ENCODE data around the gene CROCC2. TPM values are rescaled to one million over a fixed set of nuclear protein-coding genes. Genes with fewer than 3 reads are reported as not detected.

Gene CROCC2
- polyA plus RNA-seq, 1 donor, result 0.10 TPM

DNA sequence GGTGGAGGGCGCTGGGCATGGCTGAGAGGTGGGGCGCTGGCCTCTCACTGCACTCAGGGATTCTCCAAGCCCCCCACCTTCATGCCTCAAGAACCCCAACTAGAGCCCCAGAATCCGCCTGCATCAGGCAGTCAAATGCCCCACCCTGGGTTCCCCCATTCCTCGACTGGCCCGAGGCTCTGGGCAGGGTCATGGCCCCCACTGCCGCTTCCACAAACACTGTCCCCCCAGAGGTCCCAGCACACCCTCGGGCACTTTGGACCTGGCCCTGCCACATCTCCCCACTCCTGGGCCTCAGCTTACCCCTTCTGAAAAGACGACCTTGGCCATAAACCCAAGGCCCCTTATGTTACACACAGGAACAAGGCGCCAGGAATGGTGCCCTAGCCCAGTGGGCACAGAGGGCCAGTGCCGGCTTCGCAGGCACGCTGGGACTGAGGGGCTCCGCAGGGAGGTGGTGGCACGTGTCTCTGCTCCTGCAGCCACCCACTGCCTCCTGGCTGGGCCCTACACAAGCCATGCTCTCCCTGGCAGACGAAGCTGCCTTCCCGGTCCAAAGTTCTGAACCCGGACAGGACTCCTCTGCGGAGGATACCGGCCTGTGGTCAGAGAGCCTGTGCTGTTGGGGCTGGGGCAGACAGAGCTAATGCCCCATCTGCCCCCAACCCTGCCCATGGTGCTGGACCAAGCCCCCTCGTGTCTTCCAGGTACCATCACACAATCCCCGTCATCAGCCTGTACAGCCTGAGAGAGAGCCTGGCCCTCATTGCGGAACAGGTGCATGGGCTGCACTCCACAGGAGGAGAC lies 30.7 kb upstream of the CROCC2 start:
- DNase-seq, result no peak

DNA sequence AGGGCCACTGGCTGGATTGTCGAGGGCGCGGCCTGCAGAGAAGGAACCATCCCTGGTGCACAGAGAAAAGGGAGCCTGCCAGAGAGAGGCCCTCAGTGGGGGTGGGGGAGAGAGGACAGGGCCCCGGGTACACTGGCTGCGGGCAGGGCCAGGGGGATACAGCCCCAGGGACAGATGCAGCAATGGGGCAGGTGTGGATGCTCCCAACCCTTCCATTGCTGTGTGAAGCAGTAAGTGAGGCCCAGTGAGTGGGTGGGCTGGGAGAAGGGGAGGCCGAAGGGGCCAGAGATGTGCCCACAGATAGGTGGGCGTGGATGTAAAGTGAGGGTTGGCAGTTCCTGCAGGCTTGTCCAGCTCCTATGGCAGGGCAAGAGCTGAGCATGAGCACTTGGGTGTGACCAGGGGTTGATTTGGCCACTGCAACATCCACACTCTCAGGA lies 30.1 kb upstream of the CROCC2 start:
- no peak for DNase-seq

DNA sequence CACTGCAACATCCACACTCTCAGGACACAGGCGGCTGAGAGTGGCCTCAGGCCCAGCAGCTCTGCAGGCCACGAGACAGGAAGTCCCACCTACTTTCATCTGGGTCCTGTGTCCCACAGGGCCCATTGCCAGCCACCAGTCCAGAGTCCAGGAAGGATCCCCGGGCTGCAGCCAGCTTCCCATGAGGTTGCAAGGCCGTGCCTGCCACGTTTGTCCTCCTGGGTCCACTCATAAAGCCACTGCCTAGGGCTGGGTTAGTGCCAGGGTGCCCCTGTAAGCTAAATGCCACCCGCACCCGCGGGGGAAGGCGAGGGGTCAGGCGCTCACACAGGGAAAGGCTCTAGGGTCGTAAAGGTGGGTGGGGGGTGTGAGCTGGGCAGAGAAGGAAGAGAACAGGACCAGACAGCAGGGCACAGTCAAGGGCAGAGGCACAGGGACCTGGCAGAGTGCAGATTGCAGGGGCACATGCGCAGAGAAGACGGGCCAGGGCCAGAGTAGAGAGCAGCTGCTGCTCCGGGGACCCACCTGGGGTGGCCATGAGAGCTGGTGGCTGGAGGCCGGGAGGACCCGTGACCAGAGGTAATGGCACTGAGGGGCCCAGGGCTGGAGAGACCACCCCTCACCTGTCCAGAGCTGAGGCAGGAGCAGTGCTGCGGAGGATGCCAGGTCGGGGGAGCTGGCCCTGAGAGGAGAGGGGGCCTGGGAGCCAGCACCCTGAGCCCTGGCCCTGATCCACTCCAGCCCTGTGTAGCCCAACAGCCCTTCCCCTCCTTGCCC lies 29.5 kb upstream of the CROCC2 start:
- no peak for DNase-seq

DNA sequence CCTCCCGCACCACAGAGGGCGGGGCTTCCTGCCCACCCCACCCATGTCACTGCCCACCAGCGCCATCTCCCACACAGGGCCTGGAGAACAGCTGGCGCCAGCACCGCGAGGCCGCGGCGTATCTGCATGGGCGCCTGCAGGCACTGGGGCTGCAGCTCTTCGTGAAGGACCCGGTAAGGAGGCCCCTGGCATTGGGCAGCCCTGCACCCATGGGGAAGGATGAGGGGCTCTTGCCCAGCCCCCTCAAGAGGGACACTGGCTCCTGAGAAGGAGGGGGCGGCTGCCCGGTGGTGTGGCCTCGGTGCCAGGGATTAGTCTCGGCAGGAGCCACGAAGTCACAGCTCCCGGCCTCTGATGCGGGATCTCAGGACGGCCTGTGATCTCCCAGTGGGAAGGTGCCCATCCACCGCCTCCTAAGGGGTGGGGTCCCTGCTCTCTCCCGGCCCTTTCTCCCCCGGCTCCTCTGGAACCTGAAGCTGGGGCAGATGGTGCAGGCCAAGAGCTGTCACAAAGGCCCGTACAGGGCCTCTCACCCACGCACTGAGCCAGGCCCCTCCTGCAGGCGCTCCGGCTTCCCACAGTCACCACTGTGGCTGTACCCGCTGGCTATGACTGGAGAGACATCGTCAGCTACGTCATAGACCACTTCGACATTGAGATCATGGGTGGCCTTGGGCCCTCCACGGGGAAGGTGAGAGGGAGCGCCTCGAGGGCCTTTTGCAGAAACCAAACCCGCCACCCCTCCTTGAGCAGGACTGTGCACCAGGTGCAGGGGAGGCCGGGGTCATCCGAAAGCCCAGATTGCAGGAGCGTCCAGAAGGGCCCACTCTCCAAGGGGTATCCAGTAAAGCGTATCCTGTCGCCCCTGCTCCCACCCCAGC lies 28.4 kb upstream of the CROCC2 start:
- no peak for DNase-seq

DNA sequence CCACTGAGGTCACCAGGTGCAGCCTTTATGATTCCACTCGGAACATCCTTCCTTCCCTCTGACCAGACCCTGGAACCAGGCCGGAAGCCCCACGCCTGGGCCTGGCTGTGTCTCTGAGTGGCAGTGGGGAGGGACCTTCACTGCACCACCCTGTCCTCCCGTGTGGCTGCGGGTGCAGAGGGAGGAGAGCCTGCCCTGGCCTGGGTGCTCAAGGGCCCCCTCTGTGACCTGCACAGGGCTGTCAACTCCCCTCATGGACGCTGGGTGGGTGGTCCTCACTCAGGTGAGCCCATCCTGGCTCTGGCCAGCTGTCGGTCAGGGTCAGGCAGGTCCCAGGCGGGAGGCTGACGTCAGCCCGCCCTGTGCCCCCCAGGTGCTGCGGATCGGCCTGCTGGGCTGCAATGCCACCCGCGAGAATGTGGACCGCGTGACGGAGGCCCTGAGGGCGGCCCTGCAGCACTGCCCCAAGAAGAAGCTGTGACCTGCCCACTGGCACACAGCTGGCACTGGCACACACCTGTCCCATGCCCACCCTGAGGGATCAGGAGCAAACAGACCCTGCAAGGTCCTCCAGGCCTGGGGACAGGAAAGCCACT lies 27.7 kb upstream of the CROCC2 start:
- no peak for DNase-seq

DNA sequence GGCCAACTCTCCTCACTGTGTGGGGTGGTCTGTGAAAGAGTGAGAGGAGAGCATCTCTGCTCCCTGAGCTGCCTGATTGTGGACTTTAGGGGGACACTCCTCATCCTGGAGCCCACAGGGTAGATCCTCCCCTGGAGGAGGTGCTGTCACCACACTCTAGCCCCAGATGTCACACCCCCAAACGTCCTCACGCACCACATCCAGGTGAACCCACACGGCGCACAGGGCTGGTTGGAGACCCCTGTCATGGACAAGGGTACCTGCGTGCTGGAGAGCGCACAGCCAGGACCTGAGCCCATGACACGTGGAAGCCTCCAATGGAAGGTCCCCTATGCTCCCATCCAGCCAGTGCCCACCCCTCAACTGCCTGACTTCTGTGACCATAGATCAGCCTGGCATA lies 27.0 kb upstream of the CROCC2 start:
- DNase-seq, result no peak

DNA sequence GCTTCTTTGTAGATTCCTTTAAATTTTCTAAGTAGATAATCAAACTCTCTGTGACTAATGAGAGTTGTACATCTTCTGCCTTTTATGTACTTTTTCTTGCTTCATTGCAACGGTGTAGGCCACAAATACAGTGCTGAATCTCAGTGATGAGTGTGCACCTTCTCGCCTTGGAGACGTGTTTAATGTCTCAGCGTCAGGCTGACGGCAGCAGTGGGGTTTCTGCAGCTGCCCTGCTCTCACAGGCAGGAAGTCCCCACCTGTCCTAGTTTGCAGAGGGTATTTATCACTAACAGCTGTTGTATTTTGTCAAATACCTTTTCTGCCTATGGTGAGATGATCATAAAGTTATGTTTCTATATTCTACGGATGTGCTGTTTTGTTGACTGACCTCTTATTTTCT lies 24.2 kb upstream of the CROCC2 start:
- no peak for DNase-seq

DNA sequence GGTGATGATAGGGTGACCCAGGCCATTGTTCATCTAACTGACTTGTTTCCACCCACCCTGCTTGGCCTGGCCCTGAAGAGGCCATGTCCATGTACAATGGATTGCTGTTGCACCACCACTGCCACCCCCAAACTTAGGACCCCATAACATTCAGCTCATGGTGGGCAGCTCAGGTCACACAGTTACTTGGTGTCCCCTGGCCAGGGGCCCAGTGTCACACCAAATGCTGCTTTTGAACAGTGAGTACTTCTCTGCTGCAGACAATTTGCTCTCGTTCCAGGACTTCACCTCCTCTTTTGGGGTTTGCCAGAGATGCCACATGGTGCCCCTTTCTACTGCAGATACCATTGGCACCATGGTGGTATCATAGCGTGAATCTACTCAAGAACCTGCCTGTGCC lies 21.9 kb upstream of the CROCC2 start:
- no peak for DNase-seq

DNA sequence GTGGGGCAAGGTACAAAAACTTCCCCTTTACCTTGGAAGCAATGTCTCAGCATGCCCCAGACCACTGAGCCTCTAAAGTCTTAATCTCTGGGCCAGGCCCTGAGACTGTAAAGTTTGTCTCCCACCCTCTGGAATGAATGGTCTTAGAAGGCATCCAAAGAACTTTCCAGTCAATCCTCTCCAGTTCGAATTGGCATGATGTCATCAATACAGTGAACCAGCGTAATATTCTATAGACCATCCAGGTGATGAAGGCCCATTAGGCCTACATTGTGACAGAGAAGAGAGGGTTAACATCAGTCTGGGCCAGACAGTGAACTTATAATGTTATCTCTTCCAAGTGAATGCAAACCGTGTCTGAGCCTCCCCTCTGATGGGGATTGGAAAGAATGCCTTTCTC lies 21.4 kb upstream of the CROCC2 start:
- DNase-seq, result no peak

DNA sequence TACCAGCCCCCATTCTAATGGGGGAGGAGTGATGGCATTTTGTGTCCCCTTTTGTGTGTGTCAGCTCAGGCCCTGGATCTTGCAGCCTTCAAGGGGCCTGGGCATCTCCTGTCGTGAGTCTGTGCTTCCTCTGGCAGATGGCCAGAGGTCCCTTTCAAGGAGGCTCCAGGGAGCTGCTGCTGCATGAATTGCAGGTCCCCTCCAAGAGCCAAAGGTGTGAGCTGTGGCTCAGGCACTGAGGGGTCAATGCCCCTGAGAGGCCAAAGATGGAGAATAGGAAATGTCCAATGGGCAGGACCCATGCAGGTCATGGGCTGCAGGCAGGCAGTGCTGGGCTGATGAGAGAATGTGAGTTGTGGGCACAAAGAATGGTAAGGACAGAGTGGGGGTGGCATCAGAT lies 20.6 kb upstream of the CROCC2 start:
- no peak for DNase-seq

DNA sequence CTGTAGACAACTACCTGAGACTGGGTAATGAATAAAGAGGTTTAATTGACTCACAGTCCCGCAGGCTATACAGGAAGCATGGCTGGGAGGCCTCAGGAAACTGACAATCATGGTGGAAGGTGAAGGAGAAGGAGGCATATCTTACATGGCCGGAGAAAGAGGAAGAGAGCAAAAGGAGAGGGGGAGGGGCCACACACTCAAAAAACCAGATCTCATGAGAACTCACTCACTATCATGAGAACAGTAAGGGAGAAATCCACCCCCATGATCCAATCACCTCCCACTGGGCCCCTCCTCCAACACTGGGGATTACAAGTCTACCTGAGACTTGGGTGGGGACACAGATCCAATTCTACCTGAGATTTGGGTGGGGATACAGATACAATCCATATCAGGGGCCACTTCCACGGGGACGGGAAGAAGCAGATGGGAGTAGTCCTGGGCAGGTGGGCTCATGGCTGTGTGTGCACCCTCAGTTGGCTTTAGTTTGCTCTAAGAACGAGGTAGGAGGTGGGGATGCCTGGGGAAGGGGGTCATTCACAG lies 20.0 kb upstream of the CROCC2 start:
- DNase-seq, result no peak

DNA sequence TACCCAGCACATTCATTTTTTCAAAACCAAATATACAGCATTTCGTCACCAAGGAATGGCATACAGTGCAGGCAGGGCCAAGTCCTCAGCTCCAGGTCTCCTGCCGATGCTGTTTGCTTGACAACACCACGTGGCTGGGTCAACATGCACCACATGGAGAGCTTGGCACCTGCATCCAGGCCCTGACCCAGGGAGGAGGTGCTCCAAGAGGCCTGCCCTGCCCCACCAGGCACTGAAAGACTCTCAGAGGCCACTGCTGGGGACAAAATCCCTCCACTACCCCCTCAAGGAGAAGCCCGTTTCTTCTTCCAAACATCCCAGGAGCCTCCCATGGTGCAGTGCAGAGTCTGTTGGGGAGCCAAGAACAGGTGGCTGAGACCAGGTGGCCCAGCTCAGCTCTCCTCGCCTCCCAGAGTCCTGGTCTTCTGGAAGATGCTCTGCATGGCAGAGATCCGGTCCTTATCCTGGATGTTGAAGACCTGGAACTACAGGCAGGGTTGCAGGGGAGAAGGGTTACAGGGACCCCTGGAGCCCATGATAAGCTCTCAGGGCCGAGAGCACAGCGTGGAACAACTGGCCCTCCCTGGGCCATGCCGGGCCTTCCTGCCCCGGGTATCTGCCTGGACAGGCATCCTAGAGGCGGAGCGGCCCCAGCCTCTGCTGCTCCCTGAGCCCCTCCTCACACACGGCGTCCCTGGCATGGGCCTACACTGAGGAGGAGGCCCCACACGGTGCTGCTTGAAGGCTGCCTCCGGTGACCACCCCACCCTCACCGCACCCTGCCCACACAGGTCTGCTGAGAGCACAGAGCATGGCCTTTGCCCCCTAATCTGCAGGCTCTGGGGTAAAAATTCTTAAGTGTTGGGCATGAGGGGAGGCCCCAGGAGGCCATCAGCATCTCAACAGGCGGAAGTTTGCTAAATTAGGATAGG lies 19.2 kb upstream of the CROCC2 start:
- no peak for DNase-seq

DNA sequence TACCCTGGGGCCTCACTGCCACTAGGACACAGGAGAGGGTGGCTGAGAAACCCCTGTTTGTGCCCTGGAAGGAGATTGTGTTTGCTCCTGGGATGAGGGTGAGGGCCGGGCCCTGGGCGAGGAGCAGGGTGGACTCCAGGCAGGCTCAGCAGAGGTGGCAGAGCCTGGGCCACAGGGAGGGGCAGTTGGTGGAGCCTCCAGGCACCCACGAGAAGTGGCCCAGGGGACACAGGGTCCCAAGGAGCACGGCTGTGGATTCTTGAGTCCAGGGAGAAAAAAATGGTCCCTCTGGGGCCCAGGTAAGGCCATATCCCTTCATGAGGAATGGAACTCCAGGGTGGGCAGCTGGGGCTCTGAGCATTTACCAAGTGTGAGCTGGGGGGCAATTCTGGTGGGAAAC lies 18.5 kb upstream of the CROCC2 start:
- no peak for DNase-seq

DNA sequence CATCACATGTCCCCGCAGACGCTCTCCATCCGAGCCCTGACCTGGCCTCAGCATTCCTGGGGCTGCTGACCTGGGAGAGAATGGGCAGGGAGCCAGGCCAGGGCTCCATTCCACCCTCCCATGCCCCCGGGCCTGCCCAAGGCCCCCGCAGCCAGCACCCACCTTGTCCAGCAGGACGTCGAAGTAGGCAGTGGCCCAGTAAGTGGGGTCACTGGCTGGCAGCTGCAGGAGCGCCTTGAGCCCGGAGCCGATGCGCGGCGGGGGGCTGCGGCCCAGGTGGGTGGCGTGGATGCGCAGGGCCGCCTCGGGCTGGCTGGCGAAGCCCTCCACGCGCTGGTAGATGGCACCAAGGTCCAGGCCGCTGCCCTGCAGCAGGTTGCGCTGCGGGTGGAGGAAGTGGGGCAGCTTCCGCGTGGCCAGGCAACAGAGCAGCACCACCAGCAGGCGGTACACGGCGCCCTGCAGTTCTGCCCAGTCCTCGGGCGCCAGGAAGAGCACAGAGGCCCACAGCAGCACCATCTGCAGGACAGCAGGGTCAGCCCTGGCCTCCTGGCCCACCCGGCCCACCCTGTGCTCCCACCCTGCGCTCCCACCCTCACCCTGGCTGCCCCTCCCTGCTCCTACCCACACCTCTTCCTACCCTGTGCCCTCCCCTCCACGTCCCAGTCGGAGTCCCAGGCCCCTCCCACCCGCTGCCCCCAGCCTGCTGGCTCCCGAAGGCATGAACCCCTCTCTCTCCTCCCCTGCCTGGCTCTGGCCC lies 17.8 kb upstream of the CROCC2 start:
- no peak for DNase-seq

DNA sequence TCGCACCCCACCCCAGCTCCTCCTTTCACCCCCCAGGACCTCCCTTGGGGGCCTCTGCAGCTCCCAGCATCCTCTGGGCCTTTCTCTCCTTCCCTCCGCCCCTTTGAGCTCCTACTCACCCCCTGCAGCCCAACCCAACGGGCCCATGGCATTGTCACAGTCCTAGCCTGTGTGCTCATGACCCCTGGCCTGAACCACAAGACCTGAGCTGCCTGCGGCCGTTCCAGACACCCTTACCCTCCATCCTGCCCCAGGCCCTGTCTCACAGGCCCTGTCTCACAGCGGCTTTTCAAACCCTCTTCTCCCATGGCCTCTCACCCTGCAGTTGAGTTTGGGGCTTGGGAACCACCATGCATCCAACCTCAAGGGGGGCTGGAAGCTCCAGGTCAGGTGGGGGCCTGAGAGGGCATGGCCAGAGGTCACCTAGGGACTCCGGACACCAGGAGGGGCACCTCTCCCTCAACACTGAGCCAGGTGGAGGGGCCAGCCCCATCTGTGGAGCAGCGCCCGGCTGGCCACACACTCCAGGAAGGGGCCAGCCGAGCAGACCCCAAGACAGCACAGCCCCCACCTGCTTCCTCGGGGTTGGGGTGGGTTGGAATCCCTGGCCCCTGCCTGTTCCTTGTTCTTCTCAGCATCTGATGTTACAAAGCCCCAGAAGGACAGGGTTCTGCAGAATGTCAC lies 17.1 kb upstream of the CROCC2 start:
- no peak for DNase-seq

DNA sequence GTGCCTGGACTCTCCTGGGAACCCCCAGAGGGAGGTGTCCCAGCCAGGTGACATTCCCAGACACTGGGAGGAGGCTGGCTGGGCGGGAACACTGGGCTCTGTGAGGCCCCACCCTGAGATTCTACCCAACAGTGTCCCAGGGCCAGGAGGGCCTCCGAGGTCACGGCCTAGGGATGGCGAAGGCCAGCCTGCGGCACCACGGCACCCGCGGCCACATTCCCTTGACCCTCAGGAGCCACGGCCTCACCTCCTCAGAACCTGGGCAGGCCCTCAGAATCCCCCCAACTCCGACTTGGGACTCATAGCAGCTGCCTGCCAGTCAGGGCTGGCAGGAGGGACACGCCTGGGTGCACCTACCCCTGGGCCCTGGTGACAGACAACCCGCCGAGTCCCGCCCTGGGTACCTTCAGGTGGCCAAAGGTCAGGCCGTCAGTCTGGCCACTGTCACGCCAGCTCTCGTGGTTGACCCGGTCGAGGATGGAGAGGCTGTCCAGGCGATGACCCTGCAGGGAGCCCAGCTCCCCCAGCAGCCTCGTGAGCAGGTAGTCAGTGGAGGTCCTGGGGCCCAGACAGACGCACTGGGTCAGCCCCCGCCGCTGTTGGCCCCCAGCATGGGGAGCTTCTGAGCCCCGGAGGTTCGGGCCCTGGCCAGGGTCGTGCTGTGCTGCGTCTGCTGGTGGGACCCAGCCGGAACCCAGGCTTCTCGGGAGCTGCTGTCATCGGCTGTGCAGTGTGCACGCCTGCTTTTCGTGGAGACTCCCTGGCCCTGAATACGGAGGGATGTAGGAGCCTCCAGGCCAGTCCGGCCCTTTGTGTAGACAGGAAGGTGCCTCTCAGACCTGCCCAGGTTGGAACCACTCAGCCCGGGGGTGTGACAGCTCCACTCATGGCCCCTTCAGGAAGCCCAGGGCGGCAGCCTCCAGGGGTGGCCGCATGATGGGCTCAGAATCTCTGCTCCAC lies 16.3 kb upstream of the CROCC2 start:
- no peak for DNase-seq

DNA sequence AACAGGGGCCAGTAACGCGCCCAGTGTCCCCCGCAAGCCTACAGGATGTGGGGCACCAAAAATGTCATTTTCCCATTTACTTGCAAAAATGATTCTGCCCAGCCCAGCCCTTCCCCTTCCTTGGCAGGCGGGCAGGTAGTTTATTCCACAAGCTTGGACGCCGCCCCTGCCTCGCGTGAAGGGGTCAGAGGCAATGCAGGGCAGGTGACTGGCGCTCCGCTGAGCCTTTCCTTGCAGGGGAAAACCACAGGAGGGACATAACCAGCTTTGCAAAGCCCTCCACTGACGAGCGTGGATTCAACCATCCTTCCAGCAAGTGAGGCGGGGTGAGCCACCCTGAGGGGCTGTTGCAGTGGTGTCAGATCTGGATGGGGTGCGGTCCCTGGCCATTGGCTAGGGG lies 15.4 kb upstream of the CROCC2 start:
- no peak for DNase-seq

Measured in left kidney (tissue), 2 donors.